Breast epithelium (tissue), 3 donors: Measurements from ENCODE around the gene SLC9A8.

Experiments used
- CTCF ChIP-seq, 3 donors: fragments of 450-650 bp; IDR thresholded peaks; one replicate each; pipeline ENCODE4 v1.5.1; 2016 to 2017; ENCODE audit warnings: antibody characterized with exemption in 3 of 3, mild to moderate bottlenecking in 3 of 3, moderate library complexity in 3 of 3
- POLR2A ChIP-seq: fragments of 450-650 bp; IDR thresholded peaks from one replicate; pipeline ENCODE4 v1.6.1; 2016; ENCODE audit warnings: antibody characterized with exemption, mild to moderate bottlenecking, moderate library complexity

- no peak for TF ChIP-seq CTCF (IDR thresholded peaks at IDR 0.05)
- TF ChIP-seq POLR2A = no peak
Measured at GRCh38 chr20:49770634-49771033, 42.0 kb upstream of the SLC9A8 start.
